IPS-20b (cell line): ENCODE data around the gene ATG101.

Source experiments
- H3K27ac ChIP-seq: one replicate; pipeline ENCODE4 v1.5.1; 2013; ENCODE audit warnings: low read length
- H3K27me3 ChIP-seq: 2 replicates; pipeline ENCODE4 v1.6.1; 2013; ENCODE audit warnings: mild to moderate bottlenecking, low read length, inconsistent platforms; ENCODE audit not compliant: insufficient read depth
- H3K36me3 ChIP-seq: 2 replicates; pipeline ENCODE4 v1.6.1; 2013; ENCODE audit warnings: low read depth, mild to moderate bottlenecking, inconsistent platforms, low read length, moderate library complexity; ENCODE audit not compliant: insufficient read depth
- H3K4me1 ChIP-seq: 2 replicates; pipeline ENCODE4 v1.6.1; 2013; ENCODE audit warnings: mild to moderate bottlenecking, control low read depth, inconsistent platforms, low read length, moderate library complexity; ENCODE audit not compliant: insufficient read depth
- H3K4me3 ChIP-seq: 2 replicates; pipeline ENCODE4 v1.5.1; 2013; ENCODE audit warnings: mild to moderate bottlenecking, low read length, inconsistent platforms
- H3K9ac ChIP-seq: 2 replicates; pipeline ENCODE4 v1.6.1; 2013; ENCODE audit warnings: low read depth, mild to moderate bottlenecking, inconsistent platforms, low read length, moderate library complexity
- H3K9me3 ChIP-seq: 2 replicates; pipeline ENCODE4 v1.6.1; 2013; ENCODE audit warnings: mild to moderate bottlenecking, low read depth, low read length, inconsistent platforms; ENCODE audit not compliant: insufficient read depth

ATG101 gene

GRCh38 chr12:52076811-52077210, 7.0 kb downstream of the ATG101 start:
- Histone ChIP-seq H3K36me3 (peaks cover 70% of the 10 kb centered on the region), H3K27ac (no peak overlapping the region), H3K9me3 (no peaks in the 10 kb centered on the region), H3K9ac (no peak overlapping the region), H3K4me3 (no peak overlapping the region), H3K27me3 (no peaks in the 10 kb centered on the region), H3K4me1 (no peaks in the 10 kb centered on the region; the same call in 1 of the 2 replicates)

- Histone ChIP-seq H3K27ac (no peak overlapping the region), H3K27me3 (no peaks in the 10 kb centered on the region), H3K4me1 (no peaks in the 10 kb centered on the region; the same call in 1 of the 2 replicates), H3K36me3 (peaks cover 57% of the 10 kb centered on the region), H3K9me3 (no peaks in the 10 kb centered on the region), H3K4me3 (no peak overlapping the region), H3K9ac (no peak overlapping the region)
Observed at GRCh38 chr12:52078276-52078675, 8.5 kb downstream of the ATG101 start.

- Histone ChIP-seq H3K36me3 (peaks cover 41% of the 10 kb centered on the region), H3K9ac (no peak within 1 kb of the TSS)
Observed at GRCh38 chr12:52079576-52080402, 10.0 kb downstream of the ATG101 start, which contains the start of gene SMIM41. Gene SMIM41 (plus strand): TSS chr12:52079704. CDS start chr12:52079780, 76 bp downstream.

GRCh38 chr12:52080403-52081251, 10.8 kb downstream of the ATG101 start:
- H3K27me3 ChIP-seq: no peaks in the 10 kb centered on the region
- peaks cover 33% of the 10 kb centered on the region for H3K36me3 ChIP-seq
- H3K4me1 ChIP-seq: no peaks in the 10 kb centered on the region; the same call in 1 of the 2 replicates
- no peak overlapping the region for H3K4me3 ChIP-seq
- no peaks in the 10 kb centered on the region for H3K9me3 ChIP-seq
- H3K27ac ChIP-seq: no peak overlapping the region
- H3K9ac ChIP-seq: no peak overlapping the region

More at GRCh38 chr12:52079576-52080402, 10.0 kb downstream of the ATG101 start, which contains the start of gene SMIM41:
- Histone ChIP-seq H3K4me3 (no peak within 1 kb of the TSS), H3K4me1 (no peaks in the 10 kb centered on the region; the same call in 1 of the 2 replicates), H3K27me3 (no peaks in the 10 kb centered on the region), H3K9me3 (no peaks in the 10 kb centered on the region), H3K27ac (no peak within 1 kb of the TSS)

GRCh38 chr12:52081263-52081733, 11.5 kb downstream of the ATG101 start:
- peak overlapping the region; percentile 48; the same call in 1 of the 2 replicates for H3K9ac ChIP-seq
- no peaks in the 10 kb centered on the region; the same call in 1 of the 2 replicates for H3K4me1 ChIP-seq
- H3K36me3 ChIP-seq: peaks cover 26% of the 10 kb centered on the region
- H3K9me3 ChIP-seq: no peaks in the 10 kb centered on the region
- no peaks in the 10 kb centered on the region for H3K27me3 ChIP-seq
- no peak overlapping the region for H3K4me3 ChIP-seq
- H3K27ac ChIP-seq: no peak overlapping the region

- Histone ChIP-seq H3K4me3 (no peak overlapping the region), H3K27ac (no peak overlapping the region), H3K9ac (no peak overlapping the region; the same call in 1 of the 2 replicates), H3K27me3 (no peaks in the 10 kb centered on the region), H3K9me3 (no peaks in the 10 kb centered on the region), H3K36me3 (peaks cover 18% of the 10 kb centered on the region), H3K4me1 (no peaks in the 10 kb centered on the region; the same call in 1 of the 2 replicates)
Observed at GRCh38 chr12:52082026-52082668, 12.4 kb downstream of the ATG101 start.

GRCh38 chr12:52082669-52082987, 12.8 kb downstream of the ATG101 start:
- no peak overlapping the region for H3K27ac ChIP-seq
- no peaks in the 10 kb centered on the region for H3K27me3 ChIP-seq
- no peaks in the 10 kb centered on the region; the same call in 1 of the 2 replicates for H3K4me1 ChIP-seq
- H3K4me3 ChIP-seq: no peak overlapping the region
- peaks cover 14% of the 10 kb centered on the region for H3K36me3 ChIP-seq
- no peak overlapping the region for H3K9ac ChIP-seq
- no peaks in the 10 kb centered on the region for H3K9me3 ChIP-seq

GRCh38 chr12:52082988-52083637, 13.3 kb downstream of the ATG101 start:
- Histone ChIP-seq H3K36me3 (peaks cover 9% of the 10 kb centered on the region), H3K4me3 (no peak overlapping the region), H3K9me3 (no peaks in the 10 kb centered on the region), H3K27ac (no peak overlapping the region), H3K4me1 (no peaks in the 10 kb centered on the region; the same call in 1 of the 2 replicates), H3K9ac (no peak overlapping the region), H3K27me3 (no peaks in the 10 kb centered on the region)

GRCh38 chr12:52083638-52083996, 13.8 kb downstream of the ATG101 start:
- Histone ChIP-seq H3K4me1 (no peaks in the 10 kb centered on the region; the same call in 1 of the 2 replicates), H3K9ac (no peak overlapping the region), H3K9me3 (no peaks in the 10 kb centered on the region), H3K27me3 (no peaks in the 10 kb centered on the region), H3K36me3 (peaks cover 4% of the 10 kb centered on the region; the same call in 1 of the 2 replicates), H3K4me3 (no peak overlapping the region), H3K27ac (no peak overlapping the region)

- Histone ChIP-seq H3K27ac (no peak overlapping the region), H3K36me3 (no peaks in the 10 kb centered on the region), H3K9me3 (no peaks in the 10 kb centered on the region), H3K4me1 (no peaks in the 10 kb centered on the region; the same call in 1 of the 2 replicates), H3K9ac (no peak overlapping the region), H3K27me3 (no peaks in the 10 kb centered on the region), H3K4me3 (no peak overlapping the region)
Observed at GRCh38 chr12:52084491-52085231, 14.9 kb downstream of the ATG101 start.
